ENCODE measurements around the gene SLC9A9. TPM values are rescaled to one million over a fixed set of nuclear protein-coding genes. Genes with fewer than 3 reads are reported as not detected.

SLC9A9 gene
- total RNA-seq, 3 donors from 2014 or later (not counting 1 experiment from before 2014, with no cell fraction given): 24.0 to 29.1 (median 27.2) TPM

GRCh38 chr3:143640774-143641173, 207.5 kb downstream of the SLC9A9 start:
- no peaks in the 10 kb centered on the region for H3K36me3 ChIP-seq (ENCODE audit: control insufficient read depth, insufficient read depth, low read length)
- DNase-seq: no peak
- Mint-ChIP-seq H3K27ac (no peak overlapping the region), H3K4me1 (no peaks in the 10 kb centered on the region), H3K4me3 (no peak overlapping the region), H3K27me3 (ENCODE audit: low read depth in 2 of 2) (no peaks in the 10 kb centered on the region), H3K36me3 (peaks cover 23% of the 10 kb centered on the region), H3K9me3 (peaks cover 0 to 3% of the 10 kb centered on the region in 2 donors)
- peaks cover 7% of the 10 kb centered on the region for H3K9me3 ChIP-seq (ENCODE audit: control insufficient read depth, insufficient read depth, low read length)
- H3K27me3 ChIP-seq (ENCODE audit: control insufficient read depth, insufficient read depth, low read length): no peaks in the 10 kb centered on the region
- H3K27ac ChIP-seq (ENCODE audit: low read length): no peak overlapping the region
- TF ChIP-seq, protein P1, sequence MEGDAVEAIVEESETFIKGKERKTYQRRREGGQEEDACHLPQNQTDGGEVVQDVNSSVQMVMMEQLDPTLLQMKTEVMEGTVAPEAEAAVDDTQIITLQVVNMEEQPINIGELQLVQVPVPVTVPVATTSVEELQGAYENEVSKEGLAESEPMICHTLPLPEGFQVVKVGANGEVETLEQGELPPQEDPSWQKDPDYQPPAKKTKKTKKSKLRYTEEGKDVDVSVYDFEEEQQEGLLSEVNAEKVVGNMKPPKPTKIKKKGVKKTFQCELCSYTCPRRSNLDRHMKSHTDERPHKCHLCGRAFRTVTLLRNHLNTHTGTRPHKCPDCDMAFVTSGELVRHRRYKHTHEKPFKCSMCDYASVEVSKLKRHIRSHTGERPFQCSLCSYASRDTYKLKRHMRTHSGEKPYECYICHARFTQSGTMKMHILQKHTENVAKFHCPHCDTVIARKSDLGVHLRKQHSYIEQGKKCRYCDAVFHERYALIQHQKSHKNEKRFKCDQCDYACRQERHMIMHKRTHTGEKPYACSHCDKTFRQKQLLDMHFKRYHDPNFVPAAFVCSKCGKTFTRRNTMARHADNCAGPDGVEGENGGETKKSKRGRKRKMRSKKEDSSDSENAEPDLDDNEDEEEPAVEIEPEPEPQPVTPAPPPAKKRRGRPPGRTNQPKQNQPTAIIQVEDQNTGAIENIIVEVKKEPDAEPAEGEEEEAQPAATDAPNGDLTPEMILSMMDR (IDR thresholded peaks at IDR 0.05): no peak
- intact Hi-C loops (cut with micrococcal nuclease): no loop called here
- H3K4me1 ChIP-seq (ENCODE audit: control insufficient read depth, insufficient read depth, low read length): no peaks in the 10 kb centered on the region
- no peak for ATAC-seq
- WGBS (ENCODE audit: insufficient coverage): 88% methylated on average over 1 of the region's 3 CpGs
- no peak overlapping the region for H3K4me3 ChIP-seq (ENCODE audit: low read length)

GRCh38 chr3:143637133-143637532, 211.1 kb downstream of the SLC9A9 start:
- ATAC-seq (no peak), DNase-seq (no peak)
- TF ChIP-seq, protein P1 (IDR thresholded peaks at IDR 0.05): no peak
- Histone ChIP-seq H3K36me3 (ENCODE audit: control insufficient read depth, insufficient read depth, low read length) (no peaks in the 10 kb centered on the region), H3K4me3 (ENCODE audit: low read length) (no peak overlapping the region), H3K4me1 (ENCODE audit: control insufficient read depth, insufficient read depth, low read length) (no peaks in the 10 kb centered on the region), H3K27me3 (ENCODE audit: control insufficient read depth, insufficient read depth, low read length) (no peaks in the 10 kb centered on the region), H3K9me3 (ENCODE audit: control insufficient read depth, insufficient read depth, low read length) (peaks cover 7% of the 10 kb centered on the region), H3K27ac (ENCODE audit: low read length) (no peak overlapping the region)
- Mint-ChIP-seq H3K4me3 (no peak overlapping the region), H3K4me1 (no peaks in the 10 kb centered on the region), H3K27ac (no peak overlapping the region), H3K9me3 (peaks cover 0 to 3% of the 10 kb centered on the region in 2 donors), H3K27me3 (ENCODE audit: low read depth in 2 of 2) (no peaks in the 10 kb centered on the region), H3K36me3 (peaks cover 23% of the 10 kb centered on the region)
- no CpG with 5 or more reads among the region's 1 CpG for WGBS (ENCODE audit: insufficient coverage)
- intact Hi-C loops (cut with micrococcal nuclease): no loop called here

DNA sequence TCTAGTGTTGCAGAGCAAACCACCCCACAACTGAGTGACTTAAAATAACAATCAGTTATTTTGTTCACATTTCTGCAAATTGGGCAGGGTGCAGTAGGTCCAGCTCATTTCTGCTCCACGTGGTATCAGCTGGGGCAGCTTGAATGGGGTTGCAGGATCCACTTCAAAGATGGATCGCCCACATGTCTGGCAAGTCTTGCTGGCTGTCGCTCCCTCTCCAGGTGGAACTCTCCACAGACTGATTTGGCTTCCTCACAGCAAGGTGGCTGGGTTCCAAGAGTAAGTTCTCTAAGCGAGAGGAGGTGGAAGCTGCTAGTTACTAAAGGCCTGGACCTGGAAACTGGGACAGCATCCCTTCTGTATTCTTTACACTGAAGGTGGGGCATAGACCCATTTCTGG, 213.3 kb downstream of the SLC9A9 start:
- Mint-ChIP-seq H3K36me3 (peaks cover 23% of the 10 kb centered on the region), H3K4me3 (no peak overlapping the region), H3K4me1 (no peaks in the 10 kb centered on the region), H3K9me3 (peaks cover 0 to 3% of the 10 kb centered on the region in 2 donors), H3K27me3 (ENCODE audit: low read depth in 2 of 2) (no peaks in the 10 kb centered on the region), H3K27ac (no peak overlapping the region)
- H3K4me1 ChIP-seq (ENCODE audit: control insufficient read depth, insufficient read depth, low read length): no peaks in the 10 kb centered on the region
- DNase-seq: no peak
- no peak overlapping the region for H3K4me3 ChIP-seq (ENCODE audit: low read length)
- no peaks in the 10 kb centered on the region for H3K27me3 ChIP-seq (ENCODE audit: control insufficient read depth, insufficient read depth, low read length)
- no peak for ATAC-seq
- no peak overlapping the region for H3K27ac ChIP-seq (ENCODE audit: low read length)
- WGBS (ENCODE audit: insufficient coverage): 94% methylated on average over 4 of the region's 4 CpGs
- peaks cover 7% of the 10 kb centered on the region for H3K9me3 ChIP-seq (ENCODE audit: control insufficient read depth, insufficient read depth, low read length)
- intact Hi-C loops (cut with micrococcal nuclease): no loop called here
- TF ChIP-seq, protein P1 (IDR thresholded peaks at IDR 0.05): no peak
- no peaks in the 10 kb centered on the region for H3K36me3 ChIP-seq (ENCODE audit: control insufficient read depth, insufficient read depth, low read length)

- Histone ChIP-seq H3K4me3 (ENCODE audit: low read length) (no peak overlapping the region), H3K27me3 (ENCODE audit: control insufficient read depth, insufficient read depth, low read length) (no peaks in the 10 kb centered on the region), H3K36me3 (ENCODE audit: control insufficient read depth, insufficient read depth, low read length) (no peaks in the 10 kb centered on the region), H3K27ac (ENCODE audit: low read length) (no peak overlapping the region), H3K4me1 (ENCODE audit: control insufficient read depth, insufficient read depth, low read length) (no peaks in the 10 kb centered on the region), H3K9me3 (ENCODE audit: control insufficient read depth, insufficient read depth, low read length) (peaks cover 7% of the 10 kb centered on the region)
- Mint-ChIP-seq H3K9me3 (peaks cover 0 to 3% of the 10 kb centered on the region in 2 donors), H3K36me3 (peaks cover 23% of the 10 kb centered on the region), H3K27ac (no peak overlapping the region), H3K4me3 (no peak overlapping the region), H3K27me3 (ENCODE audit: low read depth in 2 of 2) (no peaks in the 10 kb centered on the region), H3K4me1 (no peaks in the 10 kb centered on the region)
- DNase-seq (no peak), ATAC-seq (no peak)
- intact Hi-C loops (cut with micrococcal nuclease): no loop called here
- TF ChIP-seq, protein P1 (IDR thresholded peaks at IDR 0.05): no peak
Measured at GRCh38 chr3:143634427-143634826, 213.8 kb downstream of the SLC9A9 start.

Data from natural killer cell (primary cell).